ENCODE data around the gene GRID1. TPM values are rescaled to one million over a fixed set of nuclear protein-coding genes. Genes with fewer than 3 reads are reported as not detected.

GRID1 gene
- polyA plus RNA-seq, 1 donor (not counting 4 experiments of a cell fraction or from before 2014, with no cell fraction given): 0.01 TPM

DNA sequence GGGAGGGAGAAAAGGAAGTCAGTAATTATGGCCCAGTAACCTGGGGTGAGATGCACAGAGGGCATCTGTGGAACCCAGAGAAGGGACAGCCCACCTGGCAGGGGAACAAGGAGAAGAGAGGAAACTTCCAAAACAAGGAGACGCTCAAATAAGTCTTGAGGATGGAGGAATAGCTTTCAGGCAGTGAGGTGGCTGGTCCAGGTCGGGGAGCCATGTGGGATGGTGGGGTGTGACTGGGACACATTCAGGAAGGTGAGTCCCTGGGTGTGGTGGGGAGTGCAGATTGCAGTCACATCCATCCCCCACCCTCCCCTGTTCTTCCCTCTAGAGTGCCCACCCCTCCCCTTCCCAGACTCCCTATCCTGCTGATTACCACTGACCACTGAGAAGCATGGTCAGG, 175.4 kb downstream of the GRID1 start:
- Histone ChIP-seq H3K36me3 (ENCODE audit: control insufficient read depth in 2 of 2, extremely low read depth in 1 of 2, insufficient read depth in 2 of 2, low read length in 2 of 2) (no peaks in the 10 kb centered on the region), H3K27ac (ENCODE audit: control insufficient read depth, insufficient read depth, low read length) (no peak overlapping the region), H3K9me3 (ENCODE audit: control insufficient read depth, low read depth, low read length) (no peaks in the 10 kb centered on the region), H3K4me1 (ENCODE audit: control insufficient read depth, extremely low read depth, insufficient read depth, low read length) (no peaks in the 10 kb centered on the region), H3K9ac (ENCODE audit: control insufficient read depth, extremely low read depth, insufficient read depth, low read length) (no peak overlapping the region), H3K4me3 (ENCODE audit: control insufficient read depth in 2 of 3, extremely low read depth in 1 of 3, insufficient read depth in 2 of 3, low read depth in 1 of 3, low read length in 3 of 3) (no peak overlapping the region), H3K79me2 (ENCODE audit: control insufficient read depth, insufficient read depth, low read length) (no peaks in the 10 kb centered on the region), H3K4me2 (ENCODE audit: control insufficient read depth, extremely low read depth, insufficient read depth, low read depth, low read length) (no peak overlapping the region), H3K27me3 (ENCODE audit: control insufficient read depth, extremely low read depth, insufficient read depth, low read length) (no peaks in the 10 kb centered on the region), H2AFZ (ENCODE audit: control insufficient read depth, low read length) (no peak overlapping the region), H3K9me1 (ENCODE audit: control insufficient read depth, extremely low read depth, insufficient read depth, low read length) (no peaks in the 10 kb centered on the region), H4K20me1 (ENCODE audit: control insufficient read depth, extremely low read depth, insufficient read depth, low read length) (no peaks in the 10 kb centered on the region)
- dilution Hi-C loops (cut with MboI; ENCODE audit: extremely low pct_ligation_motif_present, low sequenced_read_pairs): no loop called here
- TF ChIP-seq, protein P1, sequence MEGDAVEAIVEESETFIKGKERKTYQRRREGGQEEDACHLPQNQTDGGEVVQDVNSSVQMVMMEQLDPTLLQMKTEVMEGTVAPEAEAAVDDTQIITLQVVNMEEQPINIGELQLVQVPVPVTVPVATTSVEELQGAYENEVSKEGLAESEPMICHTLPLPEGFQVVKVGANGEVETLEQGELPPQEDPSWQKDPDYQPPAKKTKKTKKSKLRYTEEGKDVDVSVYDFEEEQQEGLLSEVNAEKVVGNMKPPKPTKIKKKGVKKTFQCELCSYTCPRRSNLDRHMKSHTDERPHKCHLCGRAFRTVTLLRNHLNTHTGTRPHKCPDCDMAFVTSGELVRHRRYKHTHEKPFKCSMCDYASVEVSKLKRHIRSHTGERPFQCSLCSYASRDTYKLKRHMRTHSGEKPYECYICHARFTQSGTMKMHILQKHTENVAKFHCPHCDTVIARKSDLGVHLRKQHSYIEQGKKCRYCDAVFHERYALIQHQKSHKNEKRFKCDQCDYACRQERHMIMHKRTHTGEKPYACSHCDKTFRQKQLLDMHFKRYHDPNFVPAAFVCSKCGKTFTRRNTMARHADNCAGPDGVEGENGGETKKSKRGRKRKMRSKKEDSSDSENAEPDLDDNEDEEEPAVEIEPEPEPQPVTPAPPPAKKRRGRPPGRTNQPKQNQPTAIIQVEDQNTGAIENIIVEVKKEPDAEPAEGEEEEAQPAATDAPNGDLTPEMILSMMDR (optimal IDR thresholded peaks at IDR 0.05 in 1 of 3, IDR thresholded peaks at IDR 0.05 in 1 of 3, conservative IDR thresholded peaks at IDR 0.05 in 1 of 3; ENCODE audit: extremely low read depth in 1 of 3, insufficient read depth in 2 of 3, low read length in 3 of 3): no peak
- no peak for TF ChIP-seq EZH2 (IDR thresholded peaks at IDR 0.05; ENCODE audit: low read length)
- FAIRE-seq (no peak), DNase-seq (ENCODE audit: low read depth, low spot score) (no peak)

DNA sequence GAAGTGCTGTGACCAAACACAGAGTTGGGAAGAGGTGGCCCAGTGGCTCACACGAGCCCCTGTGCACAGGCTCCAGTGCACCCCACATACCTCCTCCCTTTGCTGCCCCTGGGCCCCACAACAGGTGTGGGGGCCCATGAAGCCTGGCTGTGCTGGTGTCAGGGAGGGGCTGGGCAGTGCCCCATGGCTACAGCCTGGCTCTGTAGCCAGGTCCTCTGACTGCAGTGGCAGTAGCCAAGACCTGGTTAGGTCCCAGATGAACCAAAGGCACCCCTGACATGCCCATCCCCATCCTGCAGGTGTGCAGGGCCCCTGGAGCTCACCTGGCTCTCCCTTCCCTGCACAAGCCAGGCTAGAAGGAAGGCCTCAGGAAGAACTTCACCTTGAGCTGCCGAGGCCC, 176.3 kb downstream of the GRID1 start:
- H3K36me3 ChIP-seq (ENCODE audit: control insufficient read depth in 2 of 2, extremely low read depth in 1 of 2, insufficient read depth in 2 of 2, low read length in 2 of 2): no peaks in the 10 kb centered on the region
- no peaks in the 10 kb centered on the region for H3K4me1 ChIP-seq (ENCODE audit: control insufficient read depth, extremely low read depth, insufficient read depth, low read length)
- no peak overlapping the region for H3K27ac ChIP-seq (ENCODE audit: control insufficient read depth, insufficient read depth, low read length)
- H4K20me1 ChIP-seq (ENCODE audit: control insufficient read depth, extremely low read depth, insufficient read depth, low read length): no peaks in the 10 kb centered on the region
- H3K79me2 ChIP-seq (ENCODE audit: control insufficient read depth, insufficient read depth, low read length): no peaks in the 10 kb centered on the region
- DNase-seq (ENCODE audit: low read depth, low spot score): no peak
- no peaks in the 10 kb centered on the region for H3K9me1 ChIP-seq (ENCODE audit: control insufficient read depth, extremely low read depth, insufficient read depth, low read length)
- H3K9ac ChIP-seq (ENCODE audit: control insufficient read depth, extremely low read depth, insufficient read depth, low read length): no peak overlapping the region
- no peak overlapping the region for H2AFZ ChIP-seq (ENCODE audit: control insufficient read depth, low read length)
- no peak overlapping the region for H3K4me3 ChIP-seq (ENCODE audit: control insufficient read depth in 2 of 3, extremely low read depth in 1 of 3, insufficient read depth in 2 of 3, low read depth in 1 of 3, low read length in 3 of 3)
- no peaks in the 10 kb centered on the region for H3K27me3 ChIP-seq (ENCODE audit: control insufficient read depth, extremely low read depth, insufficient read depth, low read length)
- FAIRE-seq: no peak
- no peak overlapping the region for H3K4me2 ChIP-seq (ENCODE audit: control insufficient read depth, extremely low read depth, insufficient read depth, low read depth, low read length)
- dilution Hi-C loops (cut with MboI; ENCODE audit: extremely low pct_ligation_motif_present, low sequenced_read_pairs): no loop called here
- no peak for TF ChIP-seq EZH2 (IDR thresholded peaks at IDR 0.05; ENCODE audit: low read length)
- TF ChIP-seq, protein P1 (optimal IDR thresholded peaks at IDR 0.05 in 1 of 3, IDR thresholded peaks at IDR 0.05 in 1 of 3, conservative IDR thresholded peaks at IDR 0.05 in 1 of 3; ENCODE audit: extremely low read depth in 1 of 3, insufficient read depth in 2 of 3, low read length in 3 of 3): no peak
- H3K9me3 ChIP-seq (ENCODE audit: control insufficient read depth, low read depth, low read length): no peaks in the 10 kb centered on the region
